ENCODE results near the gene PVALEF.

PVALEF gene

DNA sequence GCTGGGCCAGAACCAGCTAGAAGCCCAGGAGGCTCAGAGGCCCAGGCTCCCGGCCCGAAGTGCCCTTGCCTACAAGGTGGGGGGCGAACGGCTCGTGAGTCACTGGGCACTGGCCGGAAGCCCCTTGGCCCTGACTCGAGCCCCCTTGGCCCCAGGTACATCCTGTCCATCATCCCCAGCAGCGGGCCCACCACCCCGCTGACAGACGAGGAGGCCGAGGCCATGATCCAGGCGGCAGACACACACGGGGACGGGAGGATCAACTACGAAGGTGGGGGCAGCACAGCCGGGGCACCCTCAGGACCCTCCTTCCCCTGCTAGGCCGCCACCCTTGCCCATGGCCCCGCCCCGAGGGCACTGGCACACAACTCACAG is 16.5 kb downstream of the PVALEF start:
- TF ChIP-seq, protein P1, sequence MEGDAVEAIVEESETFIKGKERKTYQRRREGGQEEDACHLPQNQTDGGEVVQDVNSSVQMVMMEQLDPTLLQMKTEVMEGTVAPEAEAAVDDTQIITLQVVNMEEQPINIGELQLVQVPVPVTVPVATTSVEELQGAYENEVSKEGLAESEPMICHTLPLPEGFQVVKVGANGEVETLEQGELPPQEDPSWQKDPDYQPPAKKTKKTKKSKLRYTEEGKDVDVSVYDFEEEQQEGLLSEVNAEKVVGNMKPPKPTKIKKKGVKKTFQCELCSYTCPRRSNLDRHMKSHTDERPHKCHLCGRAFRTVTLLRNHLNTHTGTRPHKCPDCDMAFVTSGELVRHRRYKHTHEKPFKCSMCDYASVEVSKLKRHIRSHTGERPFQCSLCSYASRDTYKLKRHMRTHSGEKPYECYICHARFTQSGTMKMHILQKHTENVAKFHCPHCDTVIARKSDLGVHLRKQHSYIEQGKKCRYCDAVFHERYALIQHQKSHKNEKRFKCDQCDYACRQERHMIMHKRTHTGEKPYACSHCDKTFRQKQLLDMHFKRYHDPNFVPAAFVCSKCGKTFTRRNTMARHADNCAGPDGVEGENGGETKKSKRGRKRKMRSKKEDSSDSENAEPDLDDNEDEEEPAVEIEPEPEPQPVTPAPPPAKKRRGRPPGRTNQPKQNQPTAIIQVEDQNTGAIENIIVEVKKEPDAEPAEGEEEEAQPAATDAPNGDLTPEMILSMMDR (IDR thresholded peaks at IDR 0.05; ENCODE audit: low read depth, low read length): no peak
- H3K4me3 ChIP-seq (ENCODE audit: low read depth, low read length): no peak overlapping the region

DNA sequence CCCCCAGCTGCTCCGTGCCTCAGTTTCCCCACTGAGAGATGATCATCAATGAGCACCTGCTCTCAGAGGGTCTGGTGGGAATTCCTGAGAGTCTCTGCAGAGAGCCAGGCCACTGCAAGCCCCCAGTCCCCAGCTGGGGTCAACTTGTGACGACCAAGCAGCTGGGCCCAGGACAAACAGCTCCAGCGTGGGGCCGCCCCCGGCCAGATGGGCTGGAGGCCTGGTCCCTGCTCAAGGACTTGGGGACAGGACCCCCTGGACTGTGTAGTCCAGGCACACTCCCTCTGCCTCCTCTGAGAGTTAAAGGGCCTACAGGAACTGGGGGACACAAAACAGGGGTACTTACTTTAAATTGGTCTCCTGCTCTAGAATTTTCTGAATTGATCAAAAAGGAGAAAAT is 17.3 kb downstream of the PVALEF start:
- TF ChIP-seq, protein P1 (IDR thresholded peaks at IDR 0.05; ENCODE audit: low read depth, low read length): no peak
- H3K4me3 ChIP-seq (ENCODE audit: low read depth, low read length): no peak overlapping the region

DNA sequence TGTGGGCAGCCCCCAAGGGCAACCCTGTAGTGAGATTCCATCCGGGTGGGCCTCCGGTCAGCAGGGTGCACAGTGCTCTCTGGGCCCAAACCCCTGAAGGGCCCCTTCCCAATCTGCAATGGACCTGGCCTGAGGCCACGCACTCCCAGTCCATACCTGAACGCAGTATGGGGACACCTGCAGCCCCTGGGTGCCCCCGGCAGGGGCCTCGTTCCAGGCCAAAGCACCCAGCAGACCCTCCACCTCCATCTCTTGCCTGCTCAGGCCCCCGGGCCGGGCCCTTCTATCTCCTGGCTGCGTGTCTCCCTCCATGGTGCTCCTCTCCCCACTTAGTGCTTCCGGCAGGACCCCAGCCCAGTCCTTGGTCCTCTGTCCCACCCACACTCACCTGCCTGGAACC is 18.0 kb downstream of the PVALEF start:
- no peak overlapping the region for H3K4me3 ChIP-seq (ENCODE audit: low read depth, low read length)
- TF ChIP-seq, protein P1 (IDR thresholded peaks at IDR 0.05; ENCODE audit: low read depth, low read length): no peak

DNA sequence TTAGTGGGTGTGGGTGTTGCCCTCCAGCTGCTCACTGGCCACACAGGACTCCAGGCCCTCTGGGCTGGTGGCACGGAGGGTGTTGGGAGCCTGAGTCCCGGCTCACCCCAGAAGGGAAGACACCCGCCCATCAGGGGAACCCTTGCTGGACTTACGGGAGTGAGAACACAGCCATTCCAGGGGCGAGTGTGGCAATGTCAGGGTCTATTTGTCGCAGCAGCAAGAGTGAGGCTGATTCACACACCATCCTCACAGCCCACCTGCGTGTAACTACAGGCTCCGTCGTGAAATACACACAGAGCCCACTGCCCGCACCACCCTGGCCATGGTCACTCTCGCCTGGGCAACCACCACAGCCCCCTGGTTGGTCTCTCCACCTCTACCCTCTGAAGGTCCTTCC is 18.5 kb downstream of the PVALEF start:
- TF ChIP-seq, protein P1 (IDR thresholded peaks at IDR 0.05; ENCODE audit: low read depth, low read length): no peak
- H3K4me3 ChIP-seq (ENCODE audit: low read depth, low read length): no peak overlapping the region

DNA sequence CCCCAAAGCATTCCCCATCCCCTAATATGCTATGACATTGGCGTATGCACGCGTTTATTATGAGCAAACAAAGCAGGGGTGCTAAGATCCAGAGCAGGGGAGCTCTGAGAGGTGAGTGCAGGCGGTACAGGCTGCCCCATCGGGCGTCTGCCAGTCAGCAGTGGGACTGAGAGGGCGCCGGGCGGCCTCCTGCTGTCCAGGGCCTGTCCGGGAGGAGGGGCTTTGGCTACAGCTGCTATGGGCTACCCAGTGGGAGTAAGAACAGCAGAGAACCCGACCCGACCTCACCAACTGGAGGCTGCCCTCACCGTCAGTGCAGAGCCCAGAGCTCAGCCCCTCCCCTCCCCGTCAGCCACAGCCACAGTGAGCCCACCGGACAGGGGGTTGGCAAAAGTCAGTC is 19.2 kb downstream of the PVALEF start:
- H3K4me3 ChIP-seq (ENCODE audit: low read depth, low read length): no peak overlapping the region
- TF ChIP-seq, protein P1 (IDR thresholded peaks at IDR 0.05; ENCODE audit: low read depth, low read length): no peak

DNA sequence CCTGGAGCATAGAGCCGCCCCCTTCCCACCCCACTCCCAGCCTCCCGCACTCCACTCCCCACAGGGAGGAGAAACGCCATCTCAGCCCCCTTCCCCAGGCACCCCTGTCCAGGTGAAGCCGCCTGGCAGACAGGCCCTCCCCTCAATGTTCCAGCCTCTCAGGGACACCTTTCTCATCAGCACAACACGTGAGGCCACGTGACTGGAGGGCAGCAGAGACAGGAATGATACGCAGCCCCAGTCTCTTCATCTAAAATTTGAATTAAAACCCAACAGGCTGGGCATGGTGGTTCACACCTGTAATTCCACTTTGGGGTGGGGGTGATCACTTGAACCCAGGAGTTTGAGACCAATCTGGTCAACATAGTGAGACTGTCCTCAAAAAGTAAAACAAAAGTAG is 20.9 kb downstream of the PVALEF start:
- no peak overlapping the region for H3K4me3 ChIP-seq (ENCODE audit: low read depth, low read length)
- TF ChIP-seq, protein P1 (IDR thresholded peaks at IDR 0.05; ENCODE audit: low read depth, low read length): no peak

DNA sequence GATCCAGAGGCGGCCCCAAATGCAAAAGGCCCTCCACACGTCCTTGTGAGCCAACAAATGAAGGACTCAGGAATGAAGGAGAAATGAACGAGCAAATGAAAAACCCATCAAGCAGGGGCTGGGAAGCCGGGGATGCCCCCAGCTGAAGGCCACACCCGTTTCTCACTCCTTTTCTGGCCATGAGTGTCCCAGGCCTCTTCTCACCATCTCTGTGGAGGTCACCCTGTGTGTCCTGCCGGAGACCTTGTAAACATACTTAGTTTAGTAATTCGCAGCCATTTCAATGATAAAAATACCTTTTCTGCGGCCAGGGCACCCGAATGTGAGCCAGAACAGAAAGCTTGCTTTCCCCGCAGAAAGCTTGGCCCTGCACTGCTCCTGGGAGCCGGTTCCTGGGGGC is 21.8 kb downstream of the PVALEF start:
- H3K4me3 ChIP-seq (ENCODE audit: low read depth, low read length): no peak overlapping the region
- TF ChIP-seq, protein P1 (IDR thresholded peaks at IDR 0.05; ENCODE audit: low read depth, low read length): no peak

All from WI38 (cell line).